ENCODE data around the gene BOD1. TPM values are rescaled to one million over a fixed set of nuclear protein-coding genes. Genes with fewer than 3 reads are reported as not detected.
"Not testable (repeated sequence)": the region's sequence is repeated elsewhere in the genome, so short reads cannot be mapped to it uniquely, and the experiment has no call there.

BOD1 gene
- total and polyA plus RNA-seq, 9 donors = 45.8 to 76.1 (median 61.7) TPM

GRCh38 chr5:173592050-173592669 is 24.3 kb downstream of the BOD1 start:
- intact Hi-C loops (cut with DNase I) = no loop called here
- no peaks in the 10 kb centered on the region for H3K27me3 ChIP-seq
- peaks cover 0 to 4% of the 10 kb centered on the region in 2 donors for H3K9me3 ChIP-seq
- WGBS, 3 donors = 84 to 92% (median 85%) methylated on average over 2 of the region's 2 CpGs
- DNase-seq = no peak
- H3K4me3 ChIP-seq = no peak overlapping the region
- no peaks in the 10 kb centered on the region for H3K36me3 ChIP-seq
- no peak overlapping the region for H3K27ac ChIP-seq
- H3K4me1 ChIP-seq (ENCODE audit: insufficient read depth) = peaks cover 6% of the 10 kb centered on the region
- TF ChIP-seq EP300 (IDR thresholded peaks at IDR 0.05) = no peak
- TF ChIP-seq CTCF (IDR thresholded peaks at IDR 0.05) = no peak
- TF ChIP-seq POLR2A (IDR thresholded peaks at IDR 0.05) = no peak

GRCh38 chr5:173591056-173591514 is 25.4 kb downstream of the BOD1 start:
- H3K36me3 ChIP-seq = no peaks in the 10 kb centered on the region
- H3K27me3 ChIP-seq = no peaks in the 10 kb centered on the region
- DNase-seq = no peak
- peak overlapping the region in 1 of 2 donors; percentile 44 for H3K27ac ChIP-seq
- TF ChIP-seq CTCF (IDR thresholded peaks at IDR 0.05) (no peak), EP300 (IDR thresholded peaks at IDR 0.05) (no peak), POLR2A (IDR thresholded peaks at IDR 0.05) (no peak)
- intact Hi-C loops (cut with DNase I) = no loop called here
- no peak overlapping the region for H3K4me3 ChIP-seq
- H3K9me3 ChIP-seq = peaks cover 0 to 4% of the 10 kb centered on the region in 2 donors
- WGBS, 3 donors = 15 to 33% (median 21%) methylated on average over 11 of the region's 11 CpGs
- peaks cover 6% of the 10 kb centered on the region for H3K4me1 ChIP-seq (ENCODE audit: insufficient read depth)

GRCh38 chr5:173590436-173591055 is 25.9 kb downstream of the BOD1 start:
- TF ChIP-seq CTCF (IDR thresholded peaks at IDR 0.05) = no peak
- TF ChIP-seq EP300 (IDR thresholded peaks at IDR 0.05) = no peak
- TF ChIP-seq POLR2A (IDR thresholded peaks at IDR 0.05) = no peak
- no peaks in the 10 kb centered on the region for H3K36me3 ChIP-seq
- WGBS, 3 donors = 25 to 46% (median 30%) methylated on average over 8 of the region's 8 CpGs
- intact Hi-C loops (cut with DNase I) = no loop called here
- DNase-seq = peak in 1 of 5 donors; percentile 45
- peak overlapping the region in 1 of 2 donors; percentile 44 for H3K27ac ChIP-seq
- H3K9me3 ChIP-seq = peaks cover 0 to 4% of the 10 kb centered on the region in 2 donors
- H3K4me3 ChIP-seq = no peak overlapping the region
- peaks cover 6% of the 10 kb centered on the region for H3K4me1 ChIP-seq (ENCODE audit: insufficient read depth)
- no peaks in the 10 kb centered on the region for H3K27me3 ChIP-seq

- H3K4me1 ChIP-seq (ENCODE audit: insufficient read depth) = peaks cover 12% of the 10 kb centered on the region
- DNase-seq; H3K27ac ChIP-seq; H3K27me3 ChIP-seq; H3K9me3 ChIP-seq; H3K36me3 ChIP-seq; intact Hi-C loops (cut with DNase I); H3K4me3 ChIP-seq: not testable (repeated sequence)
- 97 to 99% (median 99%) methylated on average over 3 of the region's 3 CpGs for WGBS, 3 donors
Measured at GRCh38 chr5:173586133-173586532, 30.3 kb downstream of the BOD1 start.

- Histone ChIP-seq H3K27me3 (no peaks in the 10 kb centered on the region), H3K36me3 (no peaks in the 10 kb centered on the region), H3K27ac (no peak overlapping the region), H3K4me1 (ENCODE audit: insufficient read depth) (peaks cover 6% of the 10 kb centered on the region), H3K9me3 (no peaks in the 10 kb centered on the region), H3K4me3 (no peak overlapping the region)
- TF ChIP-seq POLR2A (IDR thresholded peaks at IDR 0.05) = no peak
- no peak for TF ChIP-seq CTCF (IDR thresholded peaks at IDR 0.05)
- TF ChIP-seq EP300 (IDR thresholded peaks at IDR 0.05) = no peak
- intact Hi-C loops (cut with DNase I) = no loop called here
- 6 to 19% (median 10%) methylated on average over 2 of the region's 2 CpGs for WGBS, 3 donors
- no peak for DNase-seq
Measured at GRCh38 chr5:173583346-173583745, 33.1 kb downstream of the BOD1 start.

Measured in ovary (tissue), 9 donors.